Measurements from ENCODE around the gene RASL11B.
"Not testable (repeated sequence)": the region's sequence is repeated elsewhere in the genome, so short reads cannot be mapped to it uniquely, and the experiment has no call there.

RASL11B gene, protein sequence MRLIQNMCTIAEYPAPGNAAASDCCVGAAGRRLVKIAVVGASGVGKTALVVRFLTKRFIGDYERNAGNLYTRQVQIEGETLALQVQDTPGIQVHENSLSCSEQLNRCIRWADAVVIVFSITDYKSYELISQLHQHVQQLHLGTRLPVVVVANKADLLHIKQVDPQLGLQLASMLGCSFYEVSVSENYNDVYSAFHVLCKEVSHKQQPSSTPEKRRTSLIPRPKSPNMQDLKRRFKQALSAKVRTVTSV

GRCh38 chr4:52861879-52862616 is at the start of gene RASL11B:
Gene RASL11B, plus strand, starts transcription at chr4:52862317. Its CDS starts 191 bp downstream, at chr4:52862508.
- Histone ChIP-seq H3K9ac (ENCODE audit: low read depth, low read length) (peak within 1 kb of the TSS; percentile 90), H3K36me3 (ENCODE audit: insufficient read depth, low read depth, low read length) (peaks cover 40% of the 10 kb centered on the region), H3K4me3 (ENCODE audit: low read length) (peak within 1 kb of the TSS; percentile 94), H3K27me3 (ENCODE audit: insufficient read depth, low read length) (peaks cover 10% of the 10 kb centered on the region), H3K4me1 (ENCODE audit: insufficient read depth, low read length) (peaks cover 24% of the 10 kb centered on the region; the same call in 1 of the 2 replicates), H3K9me3 (ENCODE audit: insufficient read depth, low read depth, low read length) (peaks cover 15% of the 10 kb centered on the region; the same call in 1 of the 2 replicates), H3K27ac (ENCODE audit: low read length) (no peak within 1 kb of the TSS)

GRCh38 chr4:52813546-52813945 is 48.6 kb upstream of the RASL11B start:
- no peak overlapping the region for H3K4me3 ChIP-seq (ENCODE audit: low read length)

GRCh38 chr4:52822583-52822971 is 39.5 kb upstream of the RASL11B start:
- Histone ChIP-seq H3K36me3 (ENCODE audit: insufficient read depth, low read depth, low read length) (no peaks in the 10 kb centered on the region), H3K27me3 (ENCODE audit: insufficient read depth, low read length) (no peaks in the 10 kb centered on the region), H3K9me3 (ENCODE audit: insufficient read depth, low read depth, low read length) (no peaks in the 10 kb centered on the region), H3K27ac (ENCODE audit: low read length) (no peak overlapping the region), H3K9ac (ENCODE audit: low read depth, low read length) (no peak overlapping the region), H3K4me1 (ENCODE audit: insufficient read depth, low read length) (no peaks in the 10 kb centered on the region), H3K4me3 (ENCODE audit: low read length) (no peak overlapping the region)

More at GRCh38 chr4:52813546-52813945, 48.6 kb upstream of the RASL11B start:
- Histone ChIP-seq H3K4me1 (ENCODE audit: insufficient read depth, low read length) (no peaks in the 10 kb centered on the region), H3K9me3 (ENCODE audit: insufficient read depth, low read depth, low read length) (0 out of 2 replicates have a peak, but pooled peaks cover 4% of the 10 kb centered on the region), H3K9ac (ENCODE audit: low read depth, low read length) (no peak overlapping the region), H3K27ac (ENCODE audit: low read length) (no peak overlapping the region), H3K36me3 (ENCODE audit: insufficient read depth, low read depth, low read length) (no peaks in the 10 kb centered on the region), H3K27me3 (ENCODE audit: insufficient read depth, low read length) (no peaks in the 10 kb centered on the region)

GRCh38 chr4:52822972-52823701 is 39.0 kb upstream of the RASL11B start:
- no peaks in the 10 kb centered on the region for H3K36me3 ChIP-seq (ENCODE audit: insufficient read depth, low read depth, low read length)
- no peak overlapping the region for H3K9ac ChIP-seq (ENCODE audit: low read depth, low read length)
- H3K4me1 ChIP-seq (ENCODE audit: insufficient read depth, low read length), result no peaks in the 10 kb centered on the region
- H3K9me3 ChIP-seq (ENCODE audit: insufficient read depth, low read depth, low read length), result no peaks in the 10 kb centered on the region
- H3K27ac ChIP-seq (ENCODE audit: low read length), result no peak overlapping the region
- no peaks in the 10 kb centered on the region for H3K27me3 ChIP-seq (ENCODE audit: insufficient read depth, low read length)
- no peak overlapping the region for H3K4me3 ChIP-seq (ENCODE audit: low read length)

GRCh38 chr4:52823702-52824092 is 38.4 kb upstream of the RASL11B start:
- H3K27ac ChIP-seq (ENCODE audit: low read length), result no peak overlapping the region
- H3K27me3 ChIP-seq (ENCODE audit: insufficient read depth, low read length), result no peaks in the 10 kb centered on the region
- H3K36me3 ChIP-seq (ENCODE audit: insufficient read depth, low read depth, low read length), result no peaks in the 10 kb centered on the region
- H3K9me3 ChIP-seq (ENCODE audit: insufficient read depth, low read depth, low read length), result no peaks in the 10 kb centered on the region
- no peak overlapping the region for H3K4me3 ChIP-seq (ENCODE audit: low read length)
- H3K4me1 ChIP-seq (ENCODE audit: insufficient read depth, low read length), result no peaks in the 10 kb centered on the region
- H3K9ac ChIP-seq (ENCODE audit: low read depth, low read length), result no peak overlapping the region

DNA sequence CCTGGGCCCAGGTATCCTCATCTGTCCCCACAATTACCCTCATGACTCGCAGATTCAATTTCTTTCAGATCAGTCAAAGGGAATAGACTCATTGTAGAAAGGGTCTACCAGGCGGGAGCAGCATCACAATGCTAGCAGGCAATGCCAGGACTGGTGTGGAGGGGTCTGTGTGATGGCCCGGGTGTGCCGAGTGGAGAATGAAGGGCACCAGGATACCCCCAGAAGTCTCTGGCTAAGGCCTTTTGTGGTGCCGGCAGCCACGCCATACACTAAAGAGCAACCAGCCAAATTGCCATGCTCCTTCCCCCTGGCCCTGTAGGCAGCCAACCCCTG is 37.9 kb upstream of the RASL11B start:
- Histone ChIP-seq H3K4me3 (ENCODE audit: low read length) (no peak overlapping the region), H3K4me1 (ENCODE audit: insufficient read depth, low read length) (no peaks in the 10 kb centered on the region), H3K9me3 (ENCODE audit: insufficient read depth, low read depth, low read length) (no peaks in the 10 kb centered on the region), H3K36me3 (ENCODE audit: insufficient read depth, low read depth, low read length) (no peaks in the 10 kb centered on the region), H3K27me3 (ENCODE audit: insufficient read depth, low read length) (no peaks in the 10 kb centered on the region), H3K27ac (ENCODE audit: low read length) (no peak overlapping the region), H3K9ac (ENCODE audit: low read depth, low read length) (no peak overlapping the region)

DNA sequence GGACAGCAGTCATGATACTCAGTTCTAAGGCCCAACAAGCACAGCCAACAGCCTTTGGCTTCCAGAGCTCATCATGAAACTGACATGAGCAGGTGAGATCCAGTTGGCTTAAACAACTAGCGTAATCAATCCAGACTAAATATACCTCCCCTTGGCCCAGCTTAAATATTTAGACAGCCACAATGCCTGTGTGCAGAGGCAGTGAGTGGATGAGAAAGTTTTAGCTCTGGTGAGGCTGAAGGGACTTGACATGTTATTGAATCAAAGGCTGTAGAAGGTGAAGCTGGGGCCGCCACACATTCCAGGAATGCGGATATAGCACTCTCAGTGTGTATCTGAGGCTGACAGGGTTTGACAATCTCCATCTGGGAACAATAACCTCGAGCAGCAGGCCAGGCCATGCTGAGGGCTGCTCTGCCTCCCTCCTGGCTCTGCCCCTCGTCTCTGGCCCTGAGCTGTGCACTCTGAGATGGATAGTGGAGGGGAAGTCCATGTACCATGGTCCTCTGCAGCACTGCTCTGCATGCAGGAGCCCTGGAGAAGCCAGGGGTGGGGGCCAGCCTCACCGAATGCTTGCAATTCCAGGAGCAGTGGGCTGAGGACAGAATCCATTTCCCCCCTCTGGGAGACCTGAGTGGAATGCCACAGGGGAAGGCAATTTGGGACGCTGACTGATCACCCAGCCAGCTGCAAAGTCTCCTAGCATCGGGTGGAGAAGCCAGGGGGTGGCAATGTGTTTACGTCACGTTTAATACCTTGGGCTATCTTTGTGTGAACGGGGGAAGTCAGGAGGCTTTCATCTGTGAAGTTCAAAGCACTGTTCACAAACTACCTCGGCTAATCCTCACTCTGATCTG is 37.3 kb upstream of the RASL11B start:
- Histone ChIP-seq H3K4me1 (ENCODE audit: insufficient read depth, low read length) (no peaks in the 10 kb centered on the region), H3K27me3 (ENCODE audit: insufficient read depth, low read length) (no peaks in the 10 kb centered on the region), H3K9ac (ENCODE audit: low read depth, low read length) (no peak overlapping the region), H3K9me3 (ENCODE audit: insufficient read depth, low read depth, low read length) (no peaks in the 10 kb centered on the region), H3K4me3 (ENCODE audit: low read length) (no peak overlapping the region), H3K36me3 (ENCODE audit: insufficient read depth, low read depth, low read length) (no peaks in the 10 kb centered on the region), H3K27ac (ENCODE audit: low read length) (no peak overlapping the region)

DNA sequence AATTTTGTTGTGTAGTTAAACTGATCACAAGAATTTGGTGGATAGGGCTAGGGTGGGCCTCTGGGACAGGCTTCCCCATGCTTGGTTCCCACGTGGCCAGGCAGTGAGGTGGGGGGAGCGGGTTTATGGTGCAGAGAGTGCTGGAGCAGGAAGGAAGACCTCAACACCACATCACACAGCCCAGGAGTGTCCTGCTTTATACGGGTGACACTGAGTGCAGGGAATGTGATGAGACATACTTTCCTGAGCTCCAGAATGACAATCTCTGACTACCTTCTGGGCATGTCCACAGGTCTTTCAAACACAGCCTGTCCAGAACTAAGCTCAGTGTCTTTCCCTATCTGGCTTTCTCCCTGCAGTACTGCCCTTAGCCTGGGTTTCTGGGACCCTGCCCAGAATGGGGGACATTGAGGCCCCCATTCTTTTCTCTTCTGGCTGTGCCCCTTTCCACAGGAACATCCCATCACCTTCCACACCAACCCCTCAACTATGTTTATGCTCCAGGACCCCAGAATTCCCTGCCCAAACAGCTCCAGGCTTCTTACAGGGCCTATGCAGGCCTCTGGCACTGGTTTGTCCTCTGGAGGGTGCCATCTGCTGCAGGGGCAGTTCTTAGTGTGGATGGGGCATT is 36.5 kb upstream of the RASL11B start:
- no peaks in the 10 kb centered on the region for H3K4me1 ChIP-seq (ENCODE audit: insufficient read depth, low read length)
- H3K27me3 ChIP-seq (ENCODE audit: insufficient read depth, low read length), result no peaks in the 10 kb centered on the region
- no peaks in the 10 kb centered on the region for H3K36me3 ChIP-seq (ENCODE audit: insufficient read depth, low read depth, low read length)
- H3K9me3 ChIP-seq (ENCODE audit: insufficient read depth, low read depth, low read length), result no peaks in the 10 kb centered on the region
- no peak overlapping the region for H3K27ac ChIP-seq (ENCODE audit: low read length)
- no peak overlapping the region for H3K4me3 ChIP-seq (ENCODE audit: low read length)
- no peak overlapping the region for H3K9ac ChIP-seq (ENCODE audit: low read depth, low read length)

DNA sequence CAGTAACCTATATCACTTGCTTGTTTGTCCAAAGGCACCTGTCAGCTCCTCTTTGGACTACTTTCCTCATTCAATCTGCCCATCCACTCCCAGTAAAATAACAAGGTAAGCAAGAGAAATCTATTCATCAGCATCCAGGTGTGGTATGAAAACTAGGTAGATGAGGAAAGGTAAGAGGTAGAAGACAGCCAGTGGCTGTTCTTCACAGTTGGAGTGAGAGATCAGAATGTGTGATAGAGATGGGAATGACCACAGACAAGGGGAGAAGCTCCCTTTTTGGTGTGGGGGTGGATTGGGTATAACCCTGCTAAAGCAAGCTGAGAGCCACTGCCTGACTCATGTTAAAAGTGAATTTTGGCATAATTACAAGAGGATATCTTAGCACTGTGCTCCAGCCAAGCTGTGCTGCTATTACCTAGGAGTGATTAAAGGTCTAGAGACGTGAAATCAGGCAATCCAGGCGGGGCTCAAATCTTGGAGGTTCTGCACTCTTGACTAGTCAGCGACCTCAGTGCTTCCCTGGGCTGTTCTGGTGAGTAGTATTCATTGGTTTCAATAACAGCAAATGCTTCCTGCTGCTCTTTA is 28.1 kb upstream of the RASL11B start:
- Histone ChIP-seq H3K27ac (ENCODE audit: low read length) (peak overlapping the region; percentile 84), H3K9me3 (ENCODE audit: insufficient read depth, low read depth, low read length) (no peaks in the 10 kb centered on the region), H3K27me3 (ENCODE audit: insufficient read depth, low read length) (no peaks in the 10 kb centered on the region), H3K36me3 (ENCODE audit: insufficient read depth, low read depth, low read length) (no peaks in the 10 kb centered on the region), H3K4me3 (ENCODE audit: low read length) (peak overlapping the region; percentile 8; the same call in 1 of the 2 replicates), H3K9ac (ENCODE audit: low read depth, low read length) (peak overlapping the region; percentile 64; the same call in 1 of the 2 replicates), H3K4me1 (ENCODE audit: insufficient read depth, low read length) (peaks cover 33% of the 10 kb centered on the region)

GRCh38 chr4:52834641-52835456 is 27.3 kb upstream of the RASL11B start:
- Histone ChIP-seq H3K9ac (ENCODE audit: low read depth, low read length) (peak overlapping the region; percentile 64; the same call in 1 of the 2 replicates), H3K4me3 (ENCODE audit: low read length) (peak overlapping the region; percentile 46; the same call in 1 of the 2 replicates), H3K27ac (ENCODE audit: low read length) (peak overlapping the region; percentile 84), H3K4me1 (ENCODE audit: insufficient read depth, low read length) (peaks cover 35% of the 10 kb centered on the region)
- H3K27me3 ChIP-seq (ENCODE audit: insufficient read depth, low read length); H3K9me3 ChIP-seq (ENCODE audit: insufficient read depth, low read depth, low read length); H3K36me3 ChIP-seq (ENCODE audit: insufficient read depth, low read depth, low read length): not testable (repeated sequence)
